IPS-NIHi7 (cell line): Measurements from ENCODE around the gene OSBPL9.
"Not testable (repeated sequence)": the region's sequence is repeated elsewhere in the genome, so short reads cannot be mapped to it uniquely, and the experiment has no call there.

Experiments used
- DNase-seq: peaks from one replicate; pipeline ENCODE4 v3.0.0; 2012; ENCODE audit warnings: mixed read lengths; ENCODE audit errors: extremely low spot score

The OSBPL9 gene

GRCh38 chr1:51607681-51608095 lies 9.2 kb upstream of the OSBPL9 start:
- no peak for DNase-seq

- DNase-seq: not testable (repeated sequence)
Observed at GRCh38 chr1:51610104-51610503, 6.8 kb upstream of the OSBPL9 start.

- no peak for DNase-seq
Observed at GRCh38 chr1:51610637-51611036, 6.3 kb upstream of the OSBPL9 start.

GRCh38 chr1:51612447-51612961 lies 4.4 kb upstream of the OSBPL9 start:
- DNase-seq: no peak

GRCh38 chr1:51615780-51616291 lies 1.1 kb upstream of the OSBPL9 start:
- no peak for DNase-seq

GRCh38 chr1:51616490-51616889 lies 402 bp upstream of the OSBPL9 start:
- DNase-seq: no peak

- no peak for DNase-seq
Observed at GRCh38 chr1:51618715-51619114, 1.8 kb downstream of the OSBPL9 start.

GRCh38 chr1:51620470-51620869 lies 3.6 kb downstream of the OSBPL9 start:
- DNase-seq: no peak

- no peak for DNase-seq
Observed at GRCh38 chr1:51621161-51621560, 4.3 kb downstream of the OSBPL9 start.

- DNase-seq: no peak
Observed at GRCh38 chr1:51621841-51622454, 5.1 kb downstream of the OSBPL9 start.

- peak; percentile 56 for DNase-seq
Observed at GRCh38 chr1:51622455-51622913, 5.6 kb downstream of the OSBPL9 start.

- DNase-seq: no peak
Observed at GRCh38 chr1:51623025-51623424, 6.1 kb downstream of the OSBPL9 start.

GRCh38 chr1:51623450-51623849 lies 6.6 kb downstream of the OSBPL9 start:
- DNase-seq: no peak

- no peak for DNase-seq
Observed at GRCh38 chr1:51624855-51625254, 8.0 kb downstream of the OSBPL9 start.

- peak; percentile 42 for DNase-seq
Observed at GRCh38 chr1:51627672-51628071, 10.8 kb downstream of the OSBPL9 start.

GRCh38 chr1:51628715-51629590 lies 12.1 kb downstream of the OSBPL9 start:
- no peak for DNase-seq

GRCh38 chr1:51629918-51630317 lies 13.0 kb downstream of the OSBPL9 start:
- DNase-seq: no peak

GRCh38 chr1:51630393-51630792 lies 13.5 kb downstream of the OSBPL9 start:
- no peak for DNase-seq

GRCh38 chr1:51630922-51631321 lies 14.0 kb downstream of the OSBPL9 start:
- no peak for DNase-seq

- no peak for DNase-seq
Observed at GRCh38 chr1:51631747-51632146, 14.9 kb downstream of the OSBPL9 start.

GRCh38 chr1:51634618-51635017 lies 17.7 kb downstream of the OSBPL9 start:
- DNase-seq: no peak

- DNase-seq: no peak
Observed at GRCh38 chr1:51635615-51636014, 18.7 kb downstream of the OSBPL9 start.

GRCh38 chr1:51636191-51636590 lies 19.3 kb downstream of the OSBPL9 start:
- DNase-seq: no peak
